SIG-M5 treated with dmso at 0.1 percent for 504 hours (cell line): ENCODE data around the gene GALNT2.

Experiments used
- DNase-seq: peaks from one replicate; lab custom pipeline; 2025; ENCODE audit not compliant: unreplicated experiment; lab: John Stamatoyannopoulos, UW

Gene GALNT2

GRCh38 chr1:230141797-230142607, 75.0 kb downstream of the GALNT2 start:
- DNase-seq: no peak

GRCh38 chr1:230142608-230143210, 75.7 kb downstream of the GALNT2 start:
- DNase-seq: no peak

GRCh38 chr1:230143534-230143933, 76.5 kb downstream of the GALNT2 start:
- no peak for DNase-seq

- DNase-seq: no peak
These were observed 77.1 kb downstream of the GALNT2 start for GRCh38 chr1:230144010-230144614.

- DNase-seq: no peak
These were observed 77.9 kb downstream of the GALNT2 start for GRCh38 chr1:230144758-230145504.

- DNase-seq: no peak
These were observed 78.5 kb downstream of the GALNT2 start for GRCh38 chr1:230145505-230145899.

GRCh38 chr1:230145953-230146476, 79.0 kb downstream of the GALNT2 start:
- DNase-seq: peak; percentile 81

- no peak for DNase-seq
These were observed 79.7 kb downstream of the GALNT2 start for GRCh38 chr1:230146709-230147108.

GRCh38 chr1:230147253-230148125, 80.5 kb downstream of the GALNT2 start:
- no peak for DNase-seq

GRCh38 chr1:230148126-230148652, 81.2 kb downstream of the GALNT2 start:
- DNase-seq: no peak

GRCh38 chr1:230148768-230149469, 81.9 kb downstream of the GALNT2 start:
- no peak for DNase-seq

GRCh38 chr1:230149751-230150584, 82.9 kb downstream of the GALNT2 start:
- peak; percentile 91 for DNase-seq

- DNase-seq: no peak
These were observed 83.6 kb downstream of the GALNT2 start for GRCh38 chr1:230150615-230151014.

GRCh38 chr1:230151924-230152468, 85.0 kb downstream of the GALNT2 start:
- no peak for DNase-seq

- DNase-seq: no peak
These were observed 86.0 kb downstream of the GALNT2 start for GRCh38 chr1:230152999-230153398.

- peak; percentile 99 for DNase-seq
These were observed 86.7 kb downstream of the GALNT2 start for GRCh38 chr1:230153641-230154296.

GRCh38 chr1:230155021-230155420, 88.0 kb downstream of the GALNT2 start:
- no peak for DNase-seq

GRCh38 chr1:230156068-230156467, 89.0 kb downstream of the GALNT2 start:
- no peak for DNase-seq
